Activated CD8-positive, alpha-beta memory T cell treated with anti-CD3 and anti-CD28 coated beads for 1 hour (primary cell): ENCODE data around the gene GUCY2F.

ENCODE experiments used
- DNase-seq, 2 donors: peaks; one replicate each; pipeline ENCODE4 v3.0.0-alpha.2; 2020; ENCODE audit warnings: low read depth in 1 of 2; ENCODE audit errors: extremely low read depth in 1 of 2

GUCY2F gene

DNA sequence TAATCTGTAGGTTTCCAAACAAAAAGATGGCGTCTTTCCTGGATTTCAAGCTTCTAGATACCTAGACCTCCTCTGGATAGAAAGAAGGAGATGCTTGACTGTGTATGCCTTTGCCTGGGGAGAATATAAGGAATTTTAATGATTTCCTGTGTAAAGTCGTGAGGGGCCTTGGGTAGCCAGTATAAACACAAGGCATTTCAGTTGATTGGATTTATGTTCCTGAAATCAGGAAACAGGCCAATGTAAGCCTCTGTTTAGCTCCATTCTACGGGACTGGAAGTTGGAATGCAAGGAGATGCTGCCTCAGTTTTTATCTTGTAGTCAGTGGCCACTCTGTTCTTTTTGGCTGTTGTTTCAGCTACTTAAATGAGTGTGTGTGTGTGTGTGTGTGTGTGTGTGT is 137.2 kb downstream of the GUCY2F start:
- DNase-seq = no peak

DNA sequence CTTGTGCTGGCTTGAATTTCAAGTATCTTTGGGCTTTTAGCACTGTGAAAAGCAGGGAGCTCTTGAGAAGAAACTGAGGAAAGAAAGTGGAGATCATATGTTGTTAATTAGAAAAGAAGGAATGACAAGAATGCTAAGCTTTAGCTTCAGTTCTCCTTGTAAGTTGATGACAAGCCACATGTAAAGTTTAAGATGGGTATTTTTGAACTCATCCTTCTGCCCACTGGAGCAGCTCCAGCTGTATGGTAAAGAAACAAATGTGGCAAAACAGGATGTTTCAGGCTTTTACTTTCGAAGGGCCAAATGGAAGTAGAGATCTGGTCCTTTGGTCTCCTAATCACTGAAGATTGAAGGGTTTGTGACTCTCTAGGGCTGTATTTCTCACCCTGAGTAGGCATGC is 137.8 kb downstream of the GUCY2F start:
- no peak for DNase-seq

DNA sequence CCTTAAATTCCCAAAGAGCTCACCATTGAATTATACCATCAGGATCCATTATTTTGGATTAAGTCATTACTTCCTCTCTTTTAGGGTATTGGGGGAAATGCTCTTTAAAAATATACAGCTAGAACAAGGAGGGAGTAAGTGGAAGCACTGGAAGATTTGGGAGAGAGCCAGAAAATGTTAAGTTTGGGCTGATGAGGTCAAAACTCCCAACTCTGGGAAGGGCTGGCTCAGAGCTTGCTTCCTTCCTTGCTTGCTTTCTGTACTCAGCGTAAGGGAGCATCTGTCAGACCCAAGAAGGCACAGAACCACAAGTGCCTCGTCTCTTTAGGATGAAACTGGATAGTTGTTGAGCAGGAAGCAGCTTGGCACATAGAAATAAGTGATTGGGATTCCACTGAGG is 138.2 kb downstream of the GUCY2F start:
- no peak for DNase-seq

DNA sequence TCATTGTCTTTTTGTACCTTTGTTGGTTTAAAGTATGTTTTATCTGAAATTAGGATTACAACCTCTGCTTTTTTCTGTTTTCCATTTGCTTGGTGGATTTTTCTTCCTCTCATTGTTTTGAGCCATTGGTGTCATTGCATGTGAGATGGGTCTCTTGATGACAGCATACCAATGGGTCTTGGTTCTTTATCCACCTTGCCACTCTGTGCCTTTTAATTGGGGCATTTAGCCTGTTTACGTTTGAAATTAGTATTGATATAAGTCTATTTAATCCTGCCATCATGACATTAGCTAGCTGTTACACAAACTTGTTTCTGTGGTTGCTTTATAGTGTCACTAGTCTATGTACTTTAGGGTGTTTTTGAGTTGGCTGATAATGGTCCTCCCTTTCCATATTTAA is 145.7 kb downstream of the GUCY2F start:
- DNase-seq = no peak

DNA sequence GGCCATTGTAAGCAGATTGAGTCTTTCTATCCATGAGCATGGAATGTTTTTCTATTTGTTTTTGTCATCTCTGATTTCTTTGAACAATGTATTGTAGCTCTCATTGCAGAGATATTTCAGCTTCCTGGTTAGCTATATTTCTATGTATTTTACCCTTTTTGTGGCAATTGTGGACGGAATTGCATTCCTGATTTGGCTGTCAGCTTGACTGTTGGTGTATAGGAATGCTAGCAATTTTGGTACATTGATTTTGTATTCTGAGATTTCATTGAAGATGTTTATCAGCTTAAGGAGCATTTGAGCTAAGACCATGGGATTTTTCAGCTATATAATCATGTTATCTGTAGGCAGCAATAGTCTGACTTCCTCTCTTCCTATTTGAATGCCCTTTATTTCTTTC is 154.6 kb downstream of the GUCY2F start:
- DNase-seq = no peak
